H1 (cell line): ENCODE data around the gene PARD3. TPM values are rescaled to one million over a fixed set of nuclear protein-coding genes. Genes with fewer than 3 reads are reported as not detected.

Experiments
- CTCF ChIA-PET: fragments of 300-600 bp; sonication (Branson Sonifier 250); formaldehyde crosslinking; loops from one replicate; lab custom pipeline; 2021; ENCODE audit not compliant: partially characterized antibody; lab: Charles Lee
- POLR2A ChIA-PET: fragments of 300-600 bp; sonication (Branson Sonifier 250); formaldehyde crosslinking; loops from one replicate; lab custom pipeline; 2021; ENCODE audit warnings: inconsistent platforms; ENCODE audit not compliant: partially characterized antibody; lab: Charles Lee
- DNase-seq, 2 experiments: peaks; one replicate each; pipeline versions ENCODE4 v3.0.0 to v3.0.0-alpha.2; 2010 to 2022; ENCODE audit warnings: low spot score in 2 of 2, low read depth in 1 of 2, mixed read lengths in 1 of 2
- FAIRE-seq: peaks from 2 replicates; lab custom pipeline; 2011; peaks lifted over from hg19 to GRCh38; lab: Jason Lieb, UNC
- H2AFZ ChIP-seq: 2 replicates; pipeline ENCODE4 v1.8.1; 2012; ENCODE audit warnings: low read length, inconsistent platforms
- H2AK5ac ChIP-seq: 2 replicates; pipeline ENCODE4 v1.6.1; 2013; ENCODE audit warnings: low read depth, low read length
- H2BK120ac ChIP-seq: replicated peaks from 2 replicates; pipeline ENCODE3; 2013; ENCODE audit warnings: low read depth, low read length, inconsistent platforms
- H2BK12ac ChIP-seq: 2 replicates; pipeline ENCODE4 v1.6.1; 2013; ENCODE audit warnings: low read depth, low read length
- H2BK15ac ChIP-seq: 2 replicates; pipeline ENCODE4 v1.6.1; 2013; ENCODE audit warnings: low read length
- H2BK20ac ChIP-seq: 2 replicates; pipeline ENCODE4 v1.6.1; 2013; ENCODE audit warnings: low read length
- H2BK5ac ChIP-seq: 2 replicates; pipeline ENCODE4 v1.6.1; 2013; ENCODE audit warnings: low read depth, low read length
- H3K14ac ChIP-seq: 2 replicates; pipeline ENCODE4 v1.6.1; 2013; ENCODE audit warnings: inconsistent platforms; ENCODE audit not compliant: insufficient read length
- H3K18ac ChIP-seq: 2 replicates; pipeline ENCODE4 v1.6.1; 2013; ENCODE audit warnings: low read length; ENCODE audit errors: extremely low read depth
- H3K23ac ChIP-seq: 2 replicates; pipeline ENCODE4 v1.6.1; 2013; ENCODE audit warnings: inconsistent platforms; ENCODE audit not compliant: insufficient read length
- H3K23me2 ChIP-seq: 2 replicates; pipeline ENCODE4 v1.6.1; 2013; ENCODE audit warnings: low read depth, low read length
- H3K27ac ChIP-seq: 2 replicates; pipeline ENCODE4 v1.6.1; 2011; ENCODE audit warnings: low read depth, low read length, inconsistent platforms
- H3K27me3 ChIP-seq, 4 experiments: replicated peaks in 1 of 4; 1 replicate in 1 of 4; 2 replicates in 3 of 4; pipeline versions ENCODE4 v1.6.1 to v1.8.1; 2011 to 2013; ENCODE audit warnings: low read length in 3 of 4, mild to moderate bottlenecking in 3 of 4, inconsistent platforms in 2 of 4, mixed read lengths in 2 of 4, moderate library complexity in 1 of 4; ENCODE audit not compliant: control insufficient read depth in 3 of 4, insufficient read depth in 3 of 4; ENCODE audit errors: extremely low read depth in 1 of 4
- H3K36me3 ChIP-seq, 4 experiments: 2 replicates each; pipeline versions ENCODE4 v1.6.1 to v1.8.1; 2011 to 2013; ENCODE audit warnings: mild to moderate bottlenecking in 4 of 4, low read length in 3 of 4, moderate library complexity in 2 of 4, control low read depth in 1 of 4, inconsistent platforms in 1 of 4; ENCODE audit not compliant: insufficient read depth in 4 of 4, control insufficient read depth in 2 of 4
- H3K4ac ChIP-seq: replicated peaks from 2 replicates; pipeline ENCODE3; 2013; ENCODE audit warnings: low read length, low read depth, mixed read lengths, inconsistent platforms; ENCODE audit not compliant: insufficient read length
- H3K4me1 ChIP-seq, 4 experiments: replicated peaks in 1 of 4; 1 replicate in 1 of 4; 2 replicates in 3 of 4; pipeline versions ENCODE4 v1.6.1 to v1.8.1; 2011 to 2013; ENCODE audit warnings: low read length in 3 of 4, inconsistent platforms in 2 of 4, mixed read lengths in 1 of 4; ENCODE audit not compliant: insufficient read depth in 4 of 4, control insufficient read depth in 3 of 4
- H3K4me2 ChIP-seq, 2 experiments: 2 replicates each; pipeline versions ENCODE4 v1.6.1 to v1.8.1; 2011 to 2013; ENCODE audit warnings: low read depth in 2 of 2, low read length in 2 of 2, control low read depth in 1 of 2, inconsistent platforms in 1 of 2, mild to moderate bottlenecking in 1 of 2; ENCODE audit not compliant: insufficient read depth in 1 of 2
- H3K4me3 ChIP-seq, 4 experiments: fragments of 200-600, 300-600 bp in 1 of 4; sonication (generic), shearing (Covaris generic), sonication (Bioruptor Twin) in 1 of 4; 2 replicates each; pipeline versions ENCODE4 v1.5.1 to v1.8.1; 2011 to 2016; ENCODE audit warnings: low read length in 4 of 4, low read depth in 3 of 4, control low read depth in 2 of 4, inconsistent platforms in 2 of 4, mild to moderate bottlenecking in 2 of 4, mixed read lengths in 1 of 4, moderate library complexity in 1 of 4; ENCODE audit not compliant: insufficient read depth in 2 of 4; ENCODE audit errors: extremely low read depth in 1 of 4
- H3K56ac ChIP-seq: replicated peaks from 2 replicates; pipeline ENCODE3; 2013; ENCODE audit warnings: low read depth, mild to moderate bottlenecking, mixed read lengths, low read length, inconsistent platforms; ENCODE audit not compliant: insufficient read length
- H3K79me1 ChIP-seq: 2 replicates; pipeline ENCODE4 v1.6.1; 2013; ENCODE audit warnings: low read depth, low read length, control low read depth
- H3K79me2 ChIP-seq, 2 experiments: 2 replicates each; pipeline versions ENCODE4 v1.6.1 to v1.8.1; 2012 to 2013; ENCODE audit warnings: low read length in 2 of 2, mild to moderate bottlenecking in 2 of 2, inconsistent platforms in 1 of 2; ENCODE audit not compliant: insufficient read depth in 2 of 2, control insufficient read depth in 1 of 2
- H3K9ac ChIP-seq, 4 experiments: replicated peaks in 1 of 4; 1 replicate in 1 of 4; 2 replicates in 3 of 4; pipeline versions ENCODE4 v1.6.1 to v1.8.1; 2011 to 2013; ENCODE audit warnings: low read depth in 3 of 4, low read length in 3 of 4, control low read depth in 2 of 4, mild to moderate bottlenecking in 2 of 4, moderate library complexity in 2 of 4, inconsistent platforms in 1 of 4; ENCODE audit errors: extremely low read depth in 1 of 4
- H3K9me3 ChIP-seq, 2 experiments: 2 replicates each; pipeline versions ENCODE4 v1.6.1 to v1.8.1; 2012 to 2013; ENCODE audit warnings: mild to moderate bottlenecking in 2 of 2, moderate library complexity in 2 of 2, control low read depth in 1 of 2, inconsistent platforms in 1 of 2, low read depth in 1 of 2, low read length in 1 of 2, mixed read lengths in 1 of 2; ENCODE audit not compliant: insufficient read depth in 2 of 2
- H4K20me1 ChIP-seq, 2 experiments: replicated peaks in 1 of 2; 2 replicates each; pipeline versions ENCODE3 to v1.8.1; 2011 to 2013; ENCODE audit warnings: inconsistent platforms in 2 of 2, low read length in 2 of 2, mild to moderate bottlenecking in 1 of 2; ENCODE audit not compliant: insufficient read depth in 2 of 2, control insufficient read depth in 1 of 2
- H4K5ac ChIP-seq: 2 replicates; pipeline ENCODE4 v1.6.1; 2013; ENCODE audit warnings: low read length, low read depth, mixed read lengths, inconsistent platforms; ENCODE audit not compliant: insufficient read length
- H4K8ac ChIP-seq: 2 replicates; pipeline ENCODE4 v1.8.0; 2013; ENCODE audit warnings: mild to moderate bottlenecking, moderate library complexity, low read length, inconsistent platforms; ENCODE audit not compliant: insufficient read depth; ENCODE audit errors: extremely low read depth
- H4K91ac ChIP-seq: replicated peaks from 2 replicates; pipeline ENCODE3; 2013; ENCODE audit warnings: low read length, mixed read lengths, inconsistent platforms; ENCODE audit not compliant: insufficient read length
- ASH2L ChIP-seq: fragments of 200-600, 300-600 bp; sonication (generic); IDR thresholded peaks from one replicate; pipeline ENCODE4 v1.7.1; 2017; ENCODE audit warnings: low read length
- JUND ChIP-seq: IDR thresholded peaks from 2 replicates; pipeline ENCODE4 v1.6.1; 2011; ENCODE audit warnings: mild to moderate bottlenecking, improper control_type of control experiment, low read length
- RAD21 ChIP-seq, 2 experiments: IDR thresholded peaks in 1 of 2; conservative IDR thresholded peaks in 1 of 2; 2 replicates each; pipeline ENCODE4 v1.6.1; 2011; ENCODE audit warnings: low read depth in 2 of 2, low read length in 2 of 2, improper control_type of control experiment in 1 of 2, inconsistent platforms in 1 of 2, mild to moderate bottlenecking in 1 of 2, moderate library complexity in 1 of 2
- RFX5 ChIP-seq: IDR thresholded peaks from 2 replicates; pipeline ENCODE4 v1.6.1; 2011; ENCODE audit warnings: low read depth, low read length, improper control_type of control experiment, borderline replicate concordance
- SAP30 ChIP-seq: fragments of 300-600 bp; sonication (generic); IDR thresholded peaks from 2 replicates; pipeline ENCODE4 v1.7.1; 2012; ENCODE audit warnings: low read length, moderate library complexity, mild to moderate bottlenecking, inconsistent platforms; ENCODE audit not compliant: insufficient read depth, insufficient replicate concordance
- SP1 ChIP-seq: IDR thresholded peaks from 2 replicates; pipeline ENCODE4 v1.6.1; 2011; ENCODE audit warnings: low read depth, low read length
- WGBS, 2 experiments: shearing (Covaris generic) in 1 of 2; methylation state at CpG; one replicate each; pipeline versions ENCODE4 v1.1.6 to v1.1.7; 2013 to 2015; ENCODE audit warnings: low lambda C conversion rate in 2 of 2, mixed read lengths in 2 of 2, inconsistent platforms in 1 of 2, low coverage in 1 of 2, missing lambda C conversion rate in 1 of 2; ENCODE audit not compliant: insufficient replicate concordance in 2 of 2, insufficient coverage in 1 of 2, insufficient read length in 1 of 2; ENCODE audit errors: extremely low coverage in 1 of 2, missing lambda C conversion rate in 1 of 2; 5-methylcytosine and 5-hydroxymethylcytosine counted together
- polyA plus RNA-seq, 7 experiments: library from polyadenylated mRNA; depleted of rRNA in 3 of 7; stranded (reverse) in 5 of 7; unstranded in 2 of 7; fragments of >200 nt in 5 of 7; fragments of 200-250 nt in 2 of 7; gene quantifications; 1 replicate in 5 of 7; 2 replicates in 1 of 7; 4 replicates in 1 of 7; pipeline versions ENCODE4 v1.2.1 to v1.2.3, GENCODE V29; 2011 to 2013; ENCODE audit warnings: missing spikeins in 2 of 7, mixed read lengths in 2 of 7
- total RNA-seq: library from RNA; stranded (reverse); fragmentation: NEBNext Ultra II Directional; extraction: Animal tissue kit (Norgen Biotek cat#: 25700); gene quantifications from 2 replicates; pipeline ENCODE4 v1.2.1, GENCODE V29; 2021

The PARD3 gene
- total and polyA plus RNA-seq, 2 of the 8 experiments (the other 6 are each of a cell fraction or from before 2014, with no cell fraction given) = 19.7 to 49.1 TPM

DNA sequence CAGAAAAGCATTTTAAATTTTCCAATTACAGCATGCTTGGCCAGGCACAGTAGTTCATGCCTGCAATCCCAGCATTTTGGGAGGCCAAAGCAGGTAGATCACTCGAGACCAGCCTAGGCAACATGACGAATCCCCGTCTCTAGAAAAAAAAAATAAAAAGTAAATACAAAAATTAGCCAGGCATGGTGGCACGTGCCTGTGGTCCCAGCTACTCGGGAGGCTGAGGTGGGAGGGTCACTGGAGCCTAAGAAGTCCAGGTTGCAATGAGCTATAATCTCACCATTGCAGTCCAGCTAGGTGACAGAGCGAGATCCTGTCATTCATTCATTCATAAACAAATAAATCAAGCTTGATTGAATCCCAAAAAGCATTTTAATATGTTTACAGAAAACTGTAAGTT is 234.9 kb downstream of the PARD3 start:
- Histone ChIP-seq H3K4me3 (no peak overlapping the region), H3K9me3 (no peaks in the 10 kb centered on the region), H3K18ac (no peak overlapping the region), H3K9ac (no peak overlapping the region), H4K8ac (no peak overlapping the region), H3K4me2 (no peak overlapping the region), H3K36me3 (no peaks in the 10 kb centered on the region), H2AFZ (no peak overlapping the region), H2BK20ac (no peak overlapping the region), H3K27ac (no peak overlapping the region), H4K91ac (no peak overlapping the region), H3K23me2 (no peaks in the 10 kb centered on the region), H2BK120ac (no peak overlapping the region), H3K14ac (no peak overlapping the region), H4K5ac (no peak overlapping the region), H2BK12ac (no peak overlapping the region), H4K20me1 (no peaks in the 10 kb centered on the region), H2BK15ac (no peak overlapping the region), H3K56ac (no peak overlapping the region), H3K79me1 (no peaks in the 10 kb centered on the region), H3K4ac (no peak overlapping the region), H3K27me3 (no peaks in the 10 kb centered on the region), H2BK5ac (no peak overlapping the region), H3K23ac (no peak overlapping the region), H3K79me2 (peaks cover 0 to 44% of the 10 kb centered on the region in 2 experiments; a peak in 2 of 4 replicates), H2AK5ac (no peak overlapping the region), H3K4me1 (peaks cover 2 to 19% (median 5%) of the 10 kb centered on the region in 4 experiments; a peak in 6 of 7 replicates)
- DNase-seq (no peak), FAIRE-seq (no peak)
- WGBS, 2 experiments = 91% methylated on average over 6 of the region's 6 CpGs; no CpG with 5 or more reads in 1 of the 2 experiments
- ChIA-PET POLR2A (no interaction called here), CTCF (interaction anchor here (0.5 to 1.0 kb wide), 2 partner anchors 414 to 1425 kb away, joined by 3 read pairs; no protein-coding TSS in a partner anchor)
- no peak for TF ChIP-seq RFX5
- TF ChIP-seq JUND = no peak
- TF ChIP-seq RAD21 (IDR thresholded peaks at IDR 0.05 in 1 of 2, conservative IDR thresholded peaks at IDR 0.05 in 1 of 2; ENCODE audit: low read depth in 2 of 2, low read length in 2 of 2) = no peak
- no peak for TF ChIP-seq SAP30
- TF ChIP-seq ASH2L = no peak
- no peak for TF ChIP-seq SP1
